ENCODE measurements around the gene PNMA1.

- TF ChIP-seq E2F1 (CRISPR knock-in tag; IDR thresholded peaks at IDR 0.05) (no peak), RFXAP (CRISPR knock-in tag; IDR thresholded peaks at IDR 0.05; ENCODE audit: borderline replicate concordance) (no peak), HBP1 (CRISPR knock-in tag; IDR thresholded peaks at IDR 0.05; ENCODE audit: low read depth) (no peak), CTCF (CRISPR knock-in tag; IDR thresholded peaks at IDR 0.05) (no peak), POLR2A (IDR thresholded peaks at IDR 0.05; ENCODE audit: insufficient read depth in 1 of 2, low read depth in 2 of 2, low read length in 2 of 2) (no peak), MAZ (IDR thresholded peaks at IDR 0.05; ENCODE audit: borderline replicate concordance, low read depth, low read length) (no peak), MAZ (CRISPR knock-in tag; IDR thresholded peaks at IDR 0.05; ENCODE audit: low read depth) (no peak)
- TF ChIP-seq, protein P1, sequence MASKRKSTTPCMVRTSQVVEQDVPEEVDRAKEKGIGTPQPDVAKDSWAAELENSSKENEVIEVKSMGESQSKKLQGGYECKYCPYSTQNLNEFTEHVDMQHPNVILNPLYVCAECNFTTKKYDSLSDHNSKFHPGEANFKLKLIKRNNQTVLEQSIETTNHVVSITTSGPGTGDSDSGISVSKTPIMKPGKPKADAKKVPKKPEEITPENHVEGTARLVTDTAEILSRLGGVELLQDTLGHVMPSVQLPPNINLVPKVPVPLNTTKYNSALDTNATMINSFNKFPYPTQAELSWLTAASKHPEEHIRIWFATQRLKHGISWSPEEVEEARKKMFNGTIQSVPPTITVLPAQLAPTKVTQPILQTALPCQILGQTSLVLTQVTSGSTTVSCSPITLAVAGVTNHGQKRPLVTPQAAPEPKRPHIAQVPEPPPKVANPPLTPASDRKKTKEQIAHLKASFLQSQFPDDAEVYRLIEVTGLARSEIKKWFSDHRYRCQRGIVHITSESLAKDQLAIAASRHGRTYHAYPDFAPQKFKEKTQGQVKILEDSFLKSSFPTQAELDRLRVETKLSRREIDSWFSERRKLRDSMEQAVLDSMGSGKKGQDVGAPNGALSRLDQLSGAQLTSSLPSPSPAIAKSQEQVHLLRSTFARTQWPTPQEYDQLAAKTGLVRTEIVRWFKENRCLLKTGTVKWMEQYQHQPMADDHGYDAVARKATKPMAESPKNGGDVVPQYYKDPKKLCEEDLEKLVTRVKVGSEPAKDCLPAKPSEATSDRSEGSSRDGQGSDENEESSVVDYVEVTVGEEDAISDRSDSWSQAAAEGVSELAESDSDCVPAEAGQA (IDR thresholded peaks at IDR 0.05; ENCODE audit: low read depth) = no peak
- TF ChIP-seq, protein P1 (CRISPR knock-in tag; IDR thresholded peaks at IDR 0.05; ENCODE audit: borderline replicate concordance) = no peak
- TF ChIP-seq, protein P2, sequence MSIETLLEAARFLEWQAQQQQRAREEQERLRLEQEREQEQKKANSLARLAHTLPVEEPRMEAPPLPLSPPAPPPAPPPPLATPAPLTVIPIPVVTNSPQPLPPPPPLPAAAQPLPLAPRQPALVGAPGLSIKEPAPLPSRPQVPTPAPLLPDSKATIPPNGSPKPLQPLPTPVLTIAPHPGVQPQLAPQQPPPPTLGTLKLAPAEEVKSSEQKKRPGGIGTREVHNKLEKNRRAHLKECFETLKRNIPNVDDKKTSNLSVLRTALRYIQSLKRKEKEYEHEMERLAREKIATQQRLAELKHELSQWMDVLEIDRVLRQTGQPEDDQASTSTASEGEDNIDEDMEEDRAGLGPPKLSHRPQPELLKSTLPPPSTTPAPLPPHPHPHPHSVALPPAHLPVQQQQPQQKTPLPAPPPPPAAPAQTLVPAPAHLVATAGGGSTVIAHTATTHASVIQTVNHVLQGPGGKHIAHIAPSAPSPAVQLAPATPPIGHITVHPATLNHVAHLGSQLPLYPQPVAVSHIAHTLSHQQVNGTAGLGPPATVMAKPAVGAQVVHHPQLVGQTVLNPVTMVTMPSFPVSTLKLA (IDR thresholded peaks at IDR 0.05) = no peak
Observed at GRCh38 chr14:73714656-73715081, 485 bp upstream of the PNMA1 start.

All from HepG2 (cell line).